GM19324 (cell line): ENCODE results near the gene TLK1.
"Not testable (repeated sequence)": the region's sequence is repeated elsewhere in the genome, so short reads cannot be mapped to it uniquely, and the experiment has no call there.

ENCODE experiments used
- ATAC-seq: cut with Tn5 transposase; IDR thresholded peaks from one replicate; pipeline ENCODE4 v1.9.1; 2021; ENCODE audit warnings: mild to moderate bottlenecking, moderate library complexity; ENCODE audit not compliant: unreplicated experiment, low FRiP score

TLK1 gene

DNA sequence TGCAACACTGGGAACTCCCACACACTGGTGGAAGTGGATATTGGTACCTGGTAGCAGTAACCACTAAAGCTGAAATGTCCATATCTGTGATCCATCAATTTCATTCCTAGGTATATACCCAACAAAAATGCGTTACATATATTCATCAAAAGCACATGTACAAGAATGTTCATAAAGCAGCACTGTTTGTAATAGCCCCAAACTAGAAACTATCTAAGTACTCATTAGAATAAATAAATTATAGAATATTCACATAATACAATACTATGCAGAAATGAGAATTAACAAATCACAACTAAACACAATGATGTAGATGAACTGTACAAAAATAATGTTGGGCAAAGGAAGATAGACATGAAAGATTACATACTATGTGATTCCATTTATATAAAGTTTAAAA lies 11.1 kb upstream of the TLK1 start:
- no peak for ATAC-seq

- no peak for ATAC-seq
Measured at GRCh38 chr2:171169839-171170238, 9.1 kb upstream of the TLK1 start.

GRCh38 chr2:171169333-171169732 lies 8.6 kb upstream of the TLK1 start:
- no peak for ATAC-seq

- no peak for ATAC-seq
Measured at GRCh38 chr2:171167352-171167997, 6.8 kb upstream of the TLK1 start.

DNA sequence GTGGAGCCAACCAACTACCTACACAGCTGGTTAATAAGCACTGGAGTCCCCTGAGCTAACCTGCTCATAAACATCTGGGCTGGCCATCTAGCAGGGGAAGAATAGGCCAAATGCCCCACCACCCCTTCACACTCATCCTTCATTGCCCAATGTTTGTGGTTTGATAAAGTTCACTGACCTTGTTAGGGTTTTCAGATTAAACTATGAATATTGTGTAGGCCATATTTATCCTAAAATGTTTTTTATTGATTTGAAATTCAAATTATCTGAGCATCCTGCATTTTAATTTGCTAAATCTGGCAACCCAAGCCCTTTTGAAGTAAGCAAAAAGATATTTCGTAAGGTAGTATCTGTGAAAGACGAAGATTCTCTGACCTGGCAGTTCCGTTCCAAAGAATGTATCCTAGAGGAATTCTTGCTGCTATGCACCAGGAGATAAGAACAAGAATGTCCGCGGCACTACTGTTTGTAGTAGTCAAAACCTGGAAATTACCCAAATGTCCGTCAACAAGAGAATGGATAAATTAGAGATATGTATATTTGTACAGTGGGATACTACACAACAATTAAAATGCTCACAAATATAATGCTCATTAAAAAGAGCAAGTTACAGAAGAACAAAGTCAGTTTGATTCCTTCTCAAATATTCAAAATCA lies 5.8 kb upstream of the TLK1 start:
- no peak for ATAC-seq

DNA sequence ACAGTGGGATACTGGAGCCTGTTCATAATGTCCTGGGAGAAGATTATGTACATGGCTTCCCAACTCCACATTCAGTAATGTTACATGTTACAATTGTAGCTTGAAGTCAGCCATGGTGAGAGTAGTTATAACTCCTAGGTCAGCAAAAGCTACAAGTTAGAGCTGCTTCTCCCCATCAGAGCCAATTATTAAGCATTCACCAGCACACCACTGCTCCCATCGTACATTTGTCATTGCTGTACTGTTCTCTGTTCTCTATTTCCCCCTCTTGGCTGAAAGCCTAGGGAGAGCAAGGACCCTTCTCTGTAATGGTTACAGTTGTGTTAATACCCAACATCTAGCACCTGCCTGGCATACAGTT lies 5.3 kb upstream of the TLK1 start:
- ATAC-seq = no peak

DNA sequence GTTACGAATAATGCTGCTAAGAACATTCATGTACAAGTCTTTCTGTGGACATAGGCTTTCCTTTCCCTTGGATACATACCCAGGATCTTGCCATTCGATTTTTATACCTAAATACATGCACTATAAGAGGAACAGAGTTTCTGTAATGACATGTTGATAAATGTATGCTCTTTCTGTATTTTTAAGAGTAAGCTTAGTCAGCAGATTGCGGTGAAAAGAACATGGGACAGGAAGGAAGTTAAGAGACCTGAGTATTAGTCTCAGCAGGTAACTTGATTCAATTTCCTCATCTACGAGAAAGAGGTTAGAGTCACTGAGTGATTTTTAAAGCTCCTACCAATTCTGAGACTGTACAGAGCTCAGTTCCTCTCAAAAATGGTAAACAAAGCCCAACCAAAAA lies 2.6 kb upstream of the TLK1 start:
- no peak for ATAC-seq

GRCh38 chr2:171162522-171163197 lies 2.0 kb upstream of the TLK1 start:
- ATAC-seq = not testable (repeated sequence)

DNA sequence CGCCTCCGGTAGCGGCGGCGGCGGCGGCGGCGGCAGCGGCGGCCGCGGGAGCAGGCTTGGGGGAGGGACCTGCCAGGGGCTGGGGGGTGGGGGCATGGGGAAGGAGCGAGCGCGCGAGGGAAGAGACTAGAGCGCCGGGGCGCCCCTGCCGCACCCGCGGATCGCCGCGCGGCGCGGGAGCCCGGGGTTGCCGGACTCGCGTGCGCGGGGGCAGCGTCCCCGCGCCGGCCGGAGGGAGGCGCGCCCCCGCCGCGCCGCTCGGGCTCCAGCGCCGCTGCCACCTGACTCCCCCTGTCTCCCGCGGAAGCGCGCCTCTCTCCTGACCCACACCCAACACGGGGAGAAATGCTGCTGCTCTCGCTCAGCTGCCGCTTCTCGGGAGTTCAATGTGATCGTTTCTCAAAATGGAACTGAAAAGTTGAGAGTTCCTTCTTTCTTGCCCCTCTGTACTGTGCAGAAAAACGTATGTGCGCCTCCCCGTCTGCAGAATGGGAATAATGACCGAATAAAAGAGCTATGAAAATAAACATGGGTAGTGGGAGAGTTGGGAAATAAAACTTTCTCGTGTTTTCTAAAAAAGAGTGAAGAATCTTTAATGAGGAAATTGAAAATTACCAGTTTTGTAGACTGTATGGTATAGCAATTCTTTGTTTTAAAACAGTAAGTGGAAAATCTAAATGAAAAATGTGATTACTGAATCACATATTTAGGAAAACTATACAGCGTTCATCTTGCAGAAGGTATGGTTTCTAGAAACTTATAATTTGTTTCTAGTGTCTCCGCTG lies 455 bp upstream of the TLK1 start:
- ATAC-seq = peak; percentile 70

- ATAC-seq = peak; percentile 8
Measured at GRCh38 chr2:171159372-171160118, 1.1 kb downstream of the TLK1 start.

- ATAC-seq = no peak
Measured at GRCh38 chr2:171158790-171159371, 1.8 kb downstream of the TLK1 start.

DNA sequence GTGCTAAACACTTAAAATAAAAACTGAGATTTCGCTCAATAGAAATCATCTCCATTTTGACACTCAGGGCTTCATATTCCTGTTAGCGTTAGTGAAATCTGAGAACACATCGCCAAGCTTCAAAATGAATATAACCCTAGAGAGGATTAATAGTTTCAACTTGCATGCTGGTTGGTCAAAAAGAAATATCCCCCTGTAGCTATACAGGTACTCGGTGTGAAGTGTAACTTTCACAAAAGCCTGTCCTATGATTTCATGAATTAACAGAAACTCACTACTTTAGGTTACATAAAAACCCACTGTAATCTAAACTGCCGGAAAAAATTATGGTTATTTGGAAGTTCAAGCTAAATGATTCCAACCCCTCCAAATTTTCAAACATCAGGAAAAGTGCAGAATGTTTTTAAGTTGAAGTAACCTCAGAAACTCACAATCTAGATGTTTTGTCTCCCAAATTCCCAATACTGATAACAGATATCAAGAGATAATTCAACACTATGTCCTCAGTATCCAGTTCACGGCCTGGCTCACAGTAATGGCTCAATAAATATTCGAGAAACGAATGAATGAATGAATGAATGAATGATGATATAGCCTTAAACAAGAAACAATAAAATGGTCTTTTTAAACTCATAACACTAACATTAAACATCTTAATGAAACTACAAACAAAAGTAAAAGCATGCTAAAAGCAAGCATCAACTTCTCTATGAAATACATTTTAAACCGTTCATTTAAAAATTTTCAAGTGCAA lies 2.5 kb downstream of the TLK1 start:
- no peak for ATAC-seq

DNA sequence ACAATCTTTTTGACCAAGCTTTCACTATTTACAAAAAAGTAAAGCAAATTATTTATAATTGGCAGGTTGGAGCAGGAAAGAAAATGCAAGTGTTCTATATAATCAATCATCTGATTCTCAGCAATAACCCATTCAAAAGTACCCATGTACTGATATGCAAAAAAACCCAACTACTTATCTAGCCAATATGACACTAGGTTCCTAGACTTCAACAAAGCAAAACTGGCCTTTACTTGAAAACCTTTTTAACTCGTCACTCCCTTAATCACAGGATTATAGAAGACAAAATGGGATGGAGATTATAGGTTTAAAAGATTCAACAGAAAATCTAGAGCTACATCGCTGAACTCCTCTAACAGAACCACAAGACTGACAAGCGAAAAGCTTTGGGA lies 3.6 kb downstream of the TLK1 start:
- ATAC-seq = no peak

DNA sequence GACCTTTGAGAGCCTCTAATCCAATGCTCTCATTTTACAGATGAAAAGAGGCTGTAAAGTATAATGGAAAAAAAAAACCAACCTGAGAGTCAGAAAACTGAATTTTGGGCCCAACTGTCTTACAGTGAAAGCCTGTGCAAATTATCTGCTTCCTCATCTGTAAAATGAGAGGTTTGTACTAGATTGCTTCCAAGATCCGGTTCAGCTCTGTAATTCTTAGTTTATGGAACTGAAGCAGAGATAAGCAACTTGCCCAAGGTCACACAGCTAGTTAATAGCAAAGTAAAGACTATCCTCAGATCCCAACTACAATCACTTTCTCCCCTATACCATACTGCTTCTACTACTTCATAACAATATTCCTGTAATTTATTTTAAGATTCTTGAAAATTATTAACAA lies 6.3 kb downstream of the TLK1 start:
- ATAC-seq = no peak

DNA sequence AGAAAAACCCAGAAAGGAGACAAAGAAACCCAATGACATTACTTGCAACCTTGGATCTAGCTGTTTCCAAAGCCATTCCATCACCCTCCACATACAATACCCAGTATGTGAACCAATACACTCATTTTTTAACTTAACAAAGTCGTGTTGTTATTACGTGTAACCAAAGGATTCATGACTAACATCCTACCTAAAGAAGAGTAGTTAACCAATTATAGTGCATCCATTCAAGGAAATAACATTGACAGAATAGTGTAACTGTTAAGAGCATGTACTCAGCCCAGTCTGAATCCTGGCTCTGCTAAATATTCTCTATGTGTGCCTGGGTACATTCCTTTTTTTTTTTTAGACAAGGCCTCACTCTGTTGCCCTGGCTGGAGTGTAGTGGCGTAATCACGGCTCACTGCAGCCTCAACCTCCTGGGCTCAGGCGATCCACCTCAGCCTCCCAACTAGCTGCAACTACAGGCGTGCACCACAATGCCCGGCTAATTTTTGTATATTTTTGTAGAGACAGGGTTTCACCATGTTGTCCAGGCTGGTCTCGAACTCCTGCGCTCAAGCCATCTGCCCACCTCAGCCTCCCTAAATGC lies 9.9 kb downstream of the TLK1 start:
- no peak for ATAC-seq

DNA sequence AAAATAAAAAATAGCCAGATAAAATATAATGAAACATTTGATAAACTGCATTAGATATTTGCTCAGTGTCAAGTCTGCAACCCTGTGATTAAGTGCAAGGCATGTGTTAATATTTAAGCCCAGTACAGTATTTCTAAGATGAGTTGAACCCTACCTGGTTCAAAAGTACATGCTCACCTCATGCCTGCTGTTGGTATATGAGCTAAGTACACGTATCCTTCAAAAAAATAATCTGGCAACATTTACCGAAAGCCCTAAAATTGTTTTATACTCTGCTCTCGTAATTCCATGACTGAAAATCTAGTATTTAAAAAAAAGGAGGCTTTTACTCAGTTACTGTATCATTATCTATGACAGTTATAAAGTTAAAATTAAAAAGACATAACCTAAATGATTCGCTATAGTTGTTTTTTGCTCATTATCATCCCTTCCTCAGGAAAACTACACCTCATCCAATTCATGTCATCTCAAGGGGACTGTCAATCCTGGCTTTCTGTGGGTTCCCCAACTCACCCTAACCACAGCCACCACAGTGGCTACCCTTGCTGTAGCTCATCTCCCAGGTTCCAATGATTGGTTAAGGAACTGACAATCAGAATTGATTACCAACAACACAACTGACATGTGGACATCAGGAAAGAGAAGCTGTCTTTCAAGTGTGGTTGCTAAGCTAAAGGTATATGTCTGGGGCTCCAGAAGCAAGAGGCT lies 10.6 kb downstream of the TLK1 start:
- no peak for ATAC-seq

- no peak for ATAC-seq
Measured at GRCh38 chr2:171149171-171149938, 11.3 kb downstream of the TLK1 start.

DNA sequence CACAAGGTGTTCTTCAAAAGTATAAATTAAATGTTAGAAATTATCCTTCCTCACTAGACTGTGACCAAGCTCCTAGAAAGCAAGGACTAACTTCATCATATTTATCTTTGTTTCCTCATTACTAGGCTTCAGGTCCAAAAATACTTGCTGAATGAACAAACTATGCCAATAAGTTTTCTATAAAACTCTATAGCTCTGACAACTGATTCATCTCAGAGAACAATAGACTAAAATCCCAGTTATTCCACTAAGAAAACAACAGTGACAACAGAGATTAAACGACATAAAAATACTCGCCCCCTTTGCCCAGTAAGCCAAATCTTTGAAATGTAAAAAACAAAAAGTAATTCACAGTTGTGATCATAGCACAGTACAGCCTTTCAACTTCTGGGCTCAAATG lies 13.6 kb downstream of the TLK1 start:
- no peak for ATAC-seq
